Ecto neural progenitor cell (in vitro differentiated cells): ENCODE measurements around the gene FBXW2.
A peak's percentile ranks its signal among the peaks of the same experiment; 100 is the strongest.
"Not testable (repeated sequence)": the region's sequence is repeated elsewhere in the genome, so short reads cannot be mapped to it uniquely, and the experiment has no call there.

Experiments used
- DNase-seq: peaks from one replicate; pipeline ENCODE4 v3.0.0-alpha.2; 2018; ENCODE audit warnings: low spot score

Gene FBXW2

GRCh38 chr9:120792898-120793765 lies at the start of gene FBXW2:
FBXW2 (minus strand) TSS chr9:120793416; CDS start chr9:120788258, 5,158 bp downstream.
- DNase-seq = peak; percentile 95

GRCh38 chr9:120841930-120842684 lies 48.9 kb upstream of the FBXW2 start:
- DNase-seq = no peak

GRCh38 chr9:120839146-120839545 lies 45.9 kb upstream of the FBXW2 start:
- no peak for DNase-seq

- no peak for DNase-seq
These were observed 44.7 kb upstream of the FBXW2 start for GRCh38 chr9:120837921-120838320.

- no peak for DNase-seq
These were observed 40.1 kb upstream of the FBXW2 start for GRCh38 chr9:120833325-120833724.

GRCh38 chr9:120832807-120833206 lies 39.6 kb upstream of the FBXW2 start:
- DNase-seq = no peak

- no peak for DNase-seq
These were observed 37.6 kb upstream of the FBXW2 start for GRCh38 chr9:120830865-120831264.

GRCh38 chr9:120830151-120830550 lies 36.9 kb upstream of the FBXW2 start:
- no peak for DNase-seq

GRCh38 chr9:120829650-120830049 lies 36.4 kb upstream of the FBXW2 start:
- no peak for DNase-seq

GRCh38 chr9:120820095-120820494 lies 26.9 kb upstream of the FBXW2 start:
- DNase-seq = no peak

GRCh38 chr9:120818595-120818994 lies 25.4 kb upstream of the FBXW2 start:
- no peak for DNase-seq

- DNase-seq = no peak
These were observed 21.9 kb upstream of the FBXW2 start for GRCh38 chr9:120815075-120815474.

- no peak for DNase-seq
These were observed 15.7 kb upstream of the FBXW2 start for GRCh38 chr9:120808931-120809330.

GRCh38 chr9:120807607-120808379 lies 14.6 kb upstream of the FBXW2 start:
- no peak for DNase-seq

GRCh38 chr9:120804784-120805363 lies 11.7 kb upstream of the FBXW2 start:
- not testable (repeated sequence) for DNase-seq

GRCh38 chr9:120801441-120801840 lies 8.2 kb upstream of the FBXW2 start:
- no peak for DNase-seq

- DNase-seq = no peak
These were observed 2.1 kb downstream of the FBXW2 start for GRCh38 chr9:120791161-120791560.

- DNase-seq = no peak
These were observed 5.3 kb downstream of the FBXW2 start for GRCh38 chr9:120787933-120788332.

- DNase-seq = no peak
These were observed 9.6 kb downstream of the FBXW2 start for GRCh38 chr9:120783602-120784047.

- no peak for DNase-seq
These were observed 12.0 kb downstream of the FBXW2 start for GRCh38 chr9:120781236-120781635.

GRCh38 chr9:120780367-120780766 lies 12.8 kb downstream of the FBXW2 start:
- no peak for DNase-seq

GRCh38 chr9:120779227-120779626 lies 14.0 kb downstream of the FBXW2 start:
- DNase-seq = no peak
